Measurements from ENCODE around the gene STAG3.

GRCh38 chr7:100157069-100157333 is 20.7 kb upstream of the STAG3 start:
- TF ChIP-seq, protein P1, sequence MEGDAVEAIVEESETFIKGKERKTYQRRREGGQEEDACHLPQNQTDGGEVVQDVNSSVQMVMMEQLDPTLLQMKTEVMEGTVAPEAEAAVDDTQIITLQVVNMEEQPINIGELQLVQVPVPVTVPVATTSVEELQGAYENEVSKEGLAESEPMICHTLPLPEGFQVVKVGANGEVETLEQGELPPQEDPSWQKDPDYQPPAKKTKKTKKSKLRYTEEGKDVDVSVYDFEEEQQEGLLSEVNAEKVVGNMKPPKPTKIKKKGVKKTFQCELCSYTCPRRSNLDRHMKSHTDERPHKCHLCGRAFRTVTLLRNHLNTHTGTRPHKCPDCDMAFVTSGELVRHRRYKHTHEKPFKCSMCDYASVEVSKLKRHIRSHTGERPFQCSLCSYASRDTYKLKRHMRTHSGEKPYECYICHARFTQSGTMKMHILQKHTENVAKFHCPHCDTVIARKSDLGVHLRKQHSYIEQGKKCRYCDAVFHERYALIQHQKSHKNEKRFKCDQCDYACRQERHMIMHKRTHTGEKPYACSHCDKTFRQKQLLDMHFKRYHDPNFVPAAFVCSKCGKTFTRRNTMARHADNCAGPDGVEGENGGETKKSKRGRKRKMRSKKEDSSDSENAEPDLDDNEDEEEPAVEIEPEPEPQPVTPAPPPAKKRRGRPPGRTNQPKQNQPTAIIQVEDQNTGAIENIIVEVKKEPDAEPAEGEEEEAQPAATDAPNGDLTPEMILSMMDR (IDR thresholded peaks at IDR 0.05) = no peak
- TF ChIP-seq REST (IDR thresholded peaks at IDR 0.05; ENCODE audit: insufficient read depth in 1 of 2, low read depth in 2 of 2, low read length in 1 of 2) (no peak), POLR2AphosphoS5 (IDR thresholded peaks at IDR 0.05; ENCODE audit: low read depth, low read length) (no peak)

Measured in Panc1 (cell line).